NCI-H2171 treated with DMSO at 0.1 percent for 48 hours (cell line): Measurements from ENCODE around the gene TPMT.
"Not testable (repeated sequence)": the region's sequence is repeated elsewhere in the genome, so short reads cannot be mapped to it uniquely, and the experiment has no call there.

Experiments used
- DNase-seq: peaks from one replicate; lab custom pipeline; 2025; lab: John Stamatoyannopoulos, UW

The TPMT gene

GRCh38 chr6:18154507-18155149 is at the start of gene TPMT:
TSS of gene TPMT (minus strand) at chr6:18155077. CDS start at chr6:18149127, 5,950 bp downstream.
- DNase-seq, result peak; percentile 96

GRCh38 chr6:18203786-18204185 is 48.9 kb upstream of the TPMT start:
- no peak for DNase-seq

GRCh38 chr6:18192026-18192425 is 37.1 kb upstream of the TPMT start:
- no peak for DNase-seq

GRCh38 chr6:18189196-18189595 is 34.3 kb upstream of the TPMT start:
- DNase-seq, result no peak

- no peak for DNase-seq
These were observed 32.8 kb upstream of the TPMT start for GRCh38 chr6:18187701-18188100.

GRCh38 chr6:18186540-18187250 is 31.8 kb upstream of the TPMT start:
- peak; percentile 9 for DNase-seq

GRCh38 chr6:18186033-18186432 is 31.2 kb upstream of the TPMT start:
- DNase-seq, result no peak

- no peak for DNase-seq
These were observed 30.7 kb upstream of the TPMT start for GRCh38 chr6:18185624-18186023.

GRCh38 chr6:18183766-18184165 is 28.9 kb upstream of the TPMT start:
- no peak for DNase-seq

- DNase-seq, result no peak
These were observed 27.7 kb upstream of the TPMT start for GRCh38 chr6:18182568-18182967.

GRCh38 chr6:18179770-18180356 is 25.0 kb upstream of the TPMT start:
- no peak for DNase-seq

GRCh38 chr6:18178960-18179615 is 24.2 kb upstream of the TPMT start:
- no peak for DNase-seq

- DNase-seq, result no peak
These were observed 22.5 kb upstream of the TPMT start for GRCh38 chr6:18177286-18177965.

- not testable (repeated sequence) for DNase-seq
These were observed 21.3 kb upstream of the TPMT start for GRCh38 chr6:18176198-18176597.

- DNase-seq, result no peak
These were observed 17.0 kb upstream of the TPMT start for GRCh38 chr6:18171871-18172270.

- DNase-seq, result no peak
These were observed 13.4 kb upstream of the TPMT start for GRCh38 chr6:18168264-18168663.

GRCh38 chr6:18166312-18167036 is 11.6 kb upstream of the TPMT start:
- DNase-seq, result no peak

GRCh38 chr6:18165751-18166150 is 10.9 kb upstream of the TPMT start:
- DNase-seq, result no peak

GRCh38 chr6:18162401-18162800 is 7.5 kb upstream of the TPMT start:
- no peak for DNase-seq

GRCh38 chr6:18161431-18161830 is 6.6 kb upstream of the TPMT start:
- no peak for DNase-seq

GRCh38 chr6:18160911-18161310 is 6.0 kb upstream of the TPMT start:
- no peak for DNase-seq
